RCC 7860 (cell line): ENCODE measurements around the gene SPRTN.

ENCODE experiments used
- DNase-seq: peaks from one replicate; pipeline ENCODE4 v3.0.0-alpha.2; 2015; ENCODE audit warnings: low spot score
- FAIRE-seq: peaks from 2 replicates; lab custom pipeline; 2012; peaks lifted over from hg19 to GRCh38; lab: Jason Lieb, UNC

SPRTN gene

GRCh38 chr1:231338270-231339128, at the start of gene SPRTN:
TSS of gene SPRTN (plus strand) at chr1:231338293. CDS start at chr1:231338384, 91 bp downstream.
- DNase-seq = no peak
- FAIRE-seq = no peak

DNA sequence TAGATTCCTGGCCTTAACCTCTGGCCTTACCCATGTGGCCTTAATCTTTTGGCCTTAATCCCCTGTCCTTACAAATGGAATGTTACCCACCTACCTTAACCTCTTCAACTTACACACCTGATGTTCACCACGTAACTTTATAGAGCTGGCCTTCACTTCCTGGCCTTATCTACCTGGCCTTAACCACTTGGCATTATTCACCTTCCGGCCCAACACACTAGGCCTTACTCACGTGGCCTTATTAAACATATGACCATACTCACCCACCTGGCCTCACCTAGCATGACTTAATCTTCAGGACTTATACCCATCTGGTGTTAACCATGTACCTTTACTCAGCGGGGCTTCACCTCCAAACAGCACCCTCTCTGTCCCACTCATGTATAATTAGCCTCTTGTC, 42.2 kb upstream of the SPRTN start:
- no peak for FAIRE-seq

GRCh38 chr1:231301990-231302389, 36.1 kb upstream of the SPRTN start:
- FAIRE-seq (no peak), DNase-seq (no peak)

More for the DNA sequence above, 42.2 kb upstream of the SPRTN start:
- no peak for DNase-seq

DNA sequence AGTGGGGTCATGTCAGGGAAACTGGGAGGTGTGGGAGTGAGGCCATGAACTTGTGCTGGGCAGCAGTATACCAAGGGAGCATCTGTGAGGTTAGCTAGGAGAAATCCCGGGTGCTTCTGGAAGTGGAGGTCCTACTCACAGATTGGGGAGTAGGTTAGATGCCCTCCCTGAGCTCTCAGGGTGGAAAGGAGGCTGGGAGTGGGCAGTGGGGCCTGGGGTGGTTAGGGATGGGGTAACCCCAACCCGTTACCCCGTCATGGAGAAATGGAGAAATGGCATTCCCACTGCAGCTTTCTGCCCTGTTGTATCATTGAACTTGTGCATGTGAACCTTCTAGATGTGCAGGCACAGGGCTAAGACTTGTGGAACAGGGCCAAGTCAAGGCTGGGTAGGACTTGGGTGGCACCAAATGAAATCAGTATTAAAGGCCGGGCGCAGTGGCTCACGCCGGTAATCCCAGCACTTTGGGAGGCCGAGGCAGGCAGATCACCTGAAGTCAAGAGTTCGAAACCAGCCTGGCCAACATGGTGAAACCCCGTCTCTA, 27.6 kb upstream of the SPRTN start:
- FAIRE-seq = no peak
- no peak for DNase-seq

DNA sequence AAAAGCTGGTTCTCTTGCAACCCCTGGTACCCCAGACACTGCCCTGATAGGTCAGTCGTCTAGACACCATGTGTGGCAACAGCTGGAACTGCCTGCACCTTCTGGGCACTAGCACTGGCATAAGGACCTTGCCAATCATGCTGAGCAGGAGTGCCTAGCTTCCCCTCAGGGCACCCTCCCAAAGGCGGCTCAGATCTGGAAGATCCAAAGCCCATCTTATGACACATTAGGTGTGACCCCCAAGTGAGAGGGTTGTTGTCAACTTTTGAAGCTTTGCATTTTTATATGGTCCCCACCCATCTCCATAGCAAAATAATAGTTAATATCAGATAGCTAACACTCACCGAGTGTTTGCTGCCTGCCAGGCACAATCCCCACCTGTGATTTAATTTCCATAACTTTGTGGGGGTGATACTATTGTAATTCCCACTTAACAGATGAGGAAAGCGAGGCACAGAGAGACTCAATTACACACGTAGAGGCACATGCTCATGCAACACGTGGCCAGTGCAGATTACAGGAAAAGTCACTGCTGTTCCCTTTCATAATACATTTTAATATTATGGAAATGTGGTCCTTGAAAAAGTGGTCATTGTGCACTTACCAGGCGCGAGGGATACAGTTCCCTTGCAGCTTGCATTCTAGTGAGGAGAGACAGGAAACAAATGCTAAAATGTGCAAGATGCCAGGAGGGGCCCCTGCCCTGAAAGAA, 26.2 kb upstream of the SPRTN start:
- DNase-seq (no peak), FAIRE-seq (no peak)

DNA sequence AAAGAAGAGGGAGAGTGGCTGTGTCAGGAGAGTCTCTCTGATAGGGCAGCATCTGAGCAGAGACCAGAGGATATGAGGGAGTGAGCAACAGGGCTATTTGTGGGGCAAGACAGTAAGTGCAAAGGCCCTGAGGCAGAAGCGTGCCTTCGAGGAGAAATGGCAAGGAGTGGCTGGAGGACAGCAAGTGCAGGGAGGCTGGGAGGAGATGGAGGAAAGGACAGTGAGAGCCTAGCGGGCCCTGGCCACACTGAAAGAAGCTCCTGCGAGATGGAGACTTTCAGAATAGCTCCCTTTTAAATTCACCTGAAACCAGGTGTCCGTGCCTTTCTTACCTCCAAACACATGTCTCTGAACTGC, 25.7 kb upstream of the SPRTN start:
- DNase-seq (no peak), FAIRE-seq (no peak)

DNA sequence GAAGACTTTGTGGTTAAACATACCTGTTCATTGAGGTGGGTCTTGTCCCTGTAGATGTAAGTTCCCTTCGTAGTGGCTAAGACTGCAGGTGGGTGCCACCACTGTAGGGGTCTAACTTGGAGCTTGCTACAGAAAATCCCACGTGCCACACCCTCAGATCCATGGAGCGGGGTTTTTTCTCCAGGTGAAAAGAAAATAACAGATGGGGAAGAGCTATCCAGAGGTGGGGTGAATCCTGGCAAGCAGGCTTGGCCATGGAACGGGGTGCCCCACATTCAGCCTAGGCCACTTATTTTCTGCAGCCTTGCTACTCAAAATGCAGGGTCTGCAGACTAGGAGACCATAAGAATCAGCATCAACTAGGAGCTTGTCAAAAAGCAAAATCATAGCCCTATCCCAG, 24.4 kb upstream of the SPRTN start:
- no peak for FAIRE-seq
- DNase-seq = no peak

DNA sequence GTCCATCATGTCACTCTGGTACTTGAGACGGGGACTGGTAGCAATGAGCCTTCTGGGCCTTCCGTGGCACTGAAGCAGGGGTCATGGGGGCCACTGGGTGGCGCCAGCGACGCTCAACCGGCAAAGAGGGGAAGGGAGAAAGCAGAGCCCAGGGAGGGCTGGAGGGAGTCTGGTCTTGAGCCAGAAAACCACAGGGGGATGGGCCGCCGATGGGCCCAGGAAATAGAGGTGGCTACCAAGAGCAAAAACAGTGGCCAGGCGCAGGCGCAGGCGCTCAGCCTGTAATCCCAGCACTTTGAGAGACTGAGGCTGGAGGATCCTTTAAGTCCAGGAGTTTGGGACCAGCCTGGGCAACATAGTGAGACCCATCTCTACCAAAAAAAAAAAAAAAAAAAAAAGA, 22.2 kb upstream of the SPRTN start:
- FAIRE-seq = no peak
- no peak for DNase-seq

- no peak for FAIRE-seq
- no peak for DNase-seq
Measured at GRCh38 chr1:231317306-231318014, 20.6 kb upstream of the SPRTN start.

GRCh38 chr1:231318015-231318355, 20.1 kb upstream of the SPRTN start:
- FAIRE-seq = no peak
- DNase-seq = no peak

DNA sequence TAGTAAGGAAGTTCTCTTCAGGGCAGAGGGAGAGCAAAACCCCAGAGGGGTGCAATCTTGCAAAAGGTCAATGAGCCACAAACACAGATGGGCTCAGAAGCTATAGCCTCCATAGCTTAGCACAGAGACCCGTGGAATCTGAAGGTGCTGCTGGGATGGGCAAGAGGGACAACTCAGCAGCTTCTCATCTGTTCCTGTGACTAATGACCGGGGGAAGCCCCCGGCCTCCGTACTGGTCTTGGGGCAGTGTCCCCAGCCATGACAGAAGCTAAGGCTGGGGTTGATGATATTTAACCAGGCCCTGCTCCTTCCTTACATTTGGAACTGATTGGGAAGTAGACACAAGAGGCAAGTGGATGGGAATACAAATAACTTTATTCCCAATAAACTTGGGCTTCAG, 19.5 kb upstream of the SPRTN start:
- FAIRE-seq (no peak), DNase-seq (no peak)

GRCh38 chr1:231319080-231319479, 19.0 kb upstream of the SPRTN start:
- no peak for FAIRE-seq

DNA sequence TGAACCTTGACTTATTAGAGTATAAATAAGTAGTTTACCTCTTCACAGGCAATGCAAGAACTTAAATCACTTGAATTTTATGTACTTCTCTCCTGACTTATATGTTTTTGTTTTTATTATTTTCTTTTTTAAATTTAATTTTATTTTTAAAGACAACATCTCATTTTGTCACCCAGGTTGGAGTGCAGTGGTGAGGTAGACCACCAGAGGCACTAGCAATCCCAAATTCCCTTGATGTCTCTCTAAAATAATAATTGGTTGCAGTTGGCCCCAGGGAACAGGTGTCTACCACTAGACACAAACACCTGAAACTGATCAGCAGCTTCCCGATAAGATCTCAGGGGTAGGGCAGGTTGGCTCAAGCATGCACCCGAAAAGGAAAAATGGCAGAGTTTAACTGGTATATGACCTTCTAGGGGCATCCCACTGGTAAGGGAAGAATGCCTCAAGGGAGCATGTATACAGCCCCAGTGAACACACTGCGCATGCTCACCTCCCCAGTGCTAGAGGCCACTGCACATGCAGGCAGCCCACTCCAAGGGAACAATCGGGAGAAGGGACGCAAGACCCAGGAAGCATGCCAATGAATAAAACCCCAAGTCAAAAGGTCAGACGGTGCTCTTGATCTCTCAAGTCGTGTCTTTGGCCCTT, 15.1 kb upstream of the SPRTN start:
- DNase-seq (no peak), FAIRE-seq (no peak)

More at GRCh38 chr1:231319080-231319479, 19.0 kb upstream of the SPRTN start:
- DNase-seq = no peak

- DNase-seq (no peak), FAIRE-seq (no peak)
Measured at GRCh38 chr1:231324660-231325059, 13.4 kb upstream of the SPRTN start.

DNA sequence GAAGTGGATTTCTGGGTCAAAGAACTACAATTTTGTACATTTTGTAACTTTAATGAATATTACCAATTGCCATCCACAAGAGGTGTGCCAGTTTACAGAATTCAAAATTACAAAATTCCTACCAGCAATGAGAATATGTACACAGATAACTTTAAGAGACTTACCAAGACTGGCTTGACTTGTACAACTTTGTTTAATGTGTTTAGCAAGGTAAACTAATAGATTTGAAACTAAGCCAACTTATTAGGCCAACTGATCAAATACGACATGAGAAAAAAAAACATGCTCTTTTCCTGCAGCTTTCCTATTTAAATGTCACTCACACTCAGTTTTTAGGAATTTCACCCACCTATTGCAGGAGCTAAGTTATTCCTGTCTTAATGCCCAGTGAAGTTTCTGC, 11.8 kb upstream of the SPRTN start:
- no peak for FAIRE-seq
- no peak for DNase-seq

- DNase-seq (no peak), FAIRE-seq (no peak)
Measured at GRCh38 chr1:231327617-231328016, 10.5 kb upstream of the SPRTN start.

- FAIRE-seq (no peak), DNase-seq (no peak)
Measured at GRCh38 chr1:231329483-231329882, 8.6 kb upstream of the SPRTN start.

DNA sequence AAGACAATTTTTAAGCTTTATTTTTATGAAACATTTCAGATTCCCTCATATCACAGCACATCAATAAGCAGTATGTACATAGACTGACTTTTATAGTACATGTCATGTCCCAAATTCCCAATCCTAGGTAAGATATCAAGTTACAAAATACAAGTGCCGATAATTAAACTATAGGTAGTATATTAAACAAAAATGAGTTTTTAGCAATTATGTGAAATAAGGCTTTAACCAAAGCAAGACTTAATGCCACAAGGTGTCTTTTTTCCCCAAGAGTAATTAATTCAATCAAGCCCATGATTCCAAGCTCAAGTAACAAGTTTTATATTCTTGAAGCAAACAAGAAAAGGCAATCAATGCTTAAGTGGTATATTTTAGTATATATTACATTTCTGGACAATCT, 5.3 kb upstream of the SPRTN start:
- no peak for FAIRE-seq
- DNase-seq = no peak

DNA sequence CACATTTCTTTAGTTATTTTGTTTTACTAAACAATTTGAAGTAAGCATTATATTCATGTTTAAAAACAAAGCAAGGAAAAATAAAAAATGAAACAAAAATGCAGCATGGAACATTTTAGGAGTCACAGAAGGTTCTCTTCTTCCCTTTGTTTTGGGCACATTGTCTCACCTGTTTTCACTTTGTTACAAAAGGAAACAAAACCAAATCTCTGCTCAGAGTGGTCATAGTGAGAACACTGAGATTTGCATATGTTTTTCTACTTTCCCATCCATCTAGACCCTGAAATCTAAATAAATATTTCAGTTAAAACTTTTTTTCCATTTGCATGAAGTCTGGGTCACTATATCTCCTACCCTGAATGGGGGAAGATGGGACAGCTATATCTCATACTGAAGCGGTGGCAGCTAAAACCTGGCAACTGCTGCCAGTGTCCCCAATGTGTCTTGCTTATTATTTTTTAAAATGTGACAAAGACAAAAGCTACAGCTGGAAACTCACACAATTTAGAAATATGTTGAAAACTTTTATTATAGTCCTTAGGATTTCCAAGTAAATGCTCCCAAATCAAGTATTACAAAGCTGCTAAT, 3.9 kb upstream of the SPRTN start:
- no peak for FAIRE-seq
- DNase-seq = no peak

DNA sequence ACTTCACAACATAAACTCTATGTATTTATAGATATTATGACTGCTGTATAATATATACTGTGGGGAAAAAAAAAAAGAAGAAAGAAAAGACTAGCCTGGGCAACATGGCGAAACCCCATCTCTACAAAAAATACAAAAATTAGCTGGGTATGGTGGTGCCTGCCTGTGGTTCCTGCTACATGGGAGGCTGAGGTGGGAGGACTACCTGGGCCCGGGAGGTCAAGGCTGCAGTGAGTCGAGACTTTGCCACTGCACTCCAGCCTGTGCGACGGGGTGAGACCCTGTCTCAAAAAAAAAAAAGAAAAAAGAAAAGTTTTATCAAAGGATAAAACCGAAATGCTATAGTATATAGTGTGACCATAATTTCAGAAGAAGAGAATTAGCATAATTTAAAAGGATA, 3.1 kb upstream of the SPRTN start:
- FAIRE-seq = no peak
- DNase-seq = no peak
